Thymus (tissue), 11 donors: Measurements from ENCODE around the gene PLD4. TPM values are rescaled to one million over a fixed set of nuclear protein-coding genes. Genes with fewer than 3 reads are reported as not detected.
"Not testable (repeated sequence)": the region's sequence is repeated elsewhere in the genome, so short reads cannot be mapped to it uniquely, and the experiment has no call there.

ENCODE experiments used
- DNase-seq, 9 donors: peaks; one replicate each; pipeline ENCODE4 v3.0.0-alpha.2; 2013; ENCODE audit warnings: low spot score in 9 of 9, low read depth in 6 of 9, missing footprints in 1 of 9
- H3K27ac ChIP-seq, 2 donors: one replicate each; pipeline ENCODE4 v1.5.1; 2013; ENCODE audit warnings: control low read depth in 1 of 2, low read depth in 1 of 2, low read length in 1 of 2, mild to moderate bottlenecking in 1 of 2, moderate library complexity in 1 of 2
- H3K27me3 ChIP-seq, 2 donors: one replicate each; pipeline ENCODE4 v1.5.1; 2013; ENCODE audit warnings: low read length in 1 of 2; ENCODE audit not compliant: control insufficient read depth in 2 of 2, insufficient read depth in 1 of 2
- H3K36me3 ChIP-seq, 2 donors: one replicate each; pipeline ENCODE4 v1.5.1; 2013; ENCODE audit warnings: low read length in 1 of 2, mild to moderate bottlenecking in 1 of 2, moderate library complexity in 1 of 2; ENCODE audit not compliant: control insufficient read depth in 2 of 2, insufficient read depth in 2 of 2
- H3K4me1 ChIP-seq, 2 donors: one replicate each; pipeline ENCODE4 v1.5.1; 2013; ENCODE audit warnings: low read length in 2 of 2; ENCODE audit not compliant: control insufficient read depth in 2 of 2, insufficient read depth in 2 of 2
- H3K4me3 ChIP-seq, 2 donors: one replicate each; pipeline ENCODE4 v1.5.1; 2013; ENCODE audit warnings: low read length in 2 of 2, control low read depth in 1 of 2, mild to moderate bottlenecking in 1 of 2
- H3K9me3 ChIP-seq, 2 donors: one replicate each; pipeline ENCODE4 v1.5.1; 2013; ENCODE audit warnings: low read length in 1 of 2, mild to moderate bottlenecking in 1 of 2; ENCODE audit not compliant: control insufficient read depth in 2 of 2, insufficient read depth in 1 of 2
- WGBS: extraction: QIAGEN DNeasy Blood & Tissue Kit; methylation state at CpG from one replicate; pipeline ENCODE4 v1.1.7; 2013; 5-methylcytosine and 5-hydroxymethylcytosine counted together
- polyA plus RNA-seq: library from polyadenylated mRNA; stranded (reverse); fragments of 200-250 nt; gene quantifications from one replicate; pipeline ENCODE4 v1.2.3, GENCODE V29; 2013
- total RNA-seq: library from RNA; stranded (reverse); fragments of 120-200 nt; gene quantifications from one replicate; pipeline ENCODE4 v1.2.4, GENCODE V29; 2013
- donor health status: healthy.

PLD4 gene
- total and polyA plus RNA-seq, 2 donors = 1.5 to 5.5 TPM

GRCh38 chr14:104897330-104898194 lies 27.1 kb upstream of the PLD4 start:
- Histone ChIP-seq H3K4me3 (no peak overlapping the region), H3K9me3 (no peaks in the 10 kb centered on the region), H3K27ac (no peak overlapping the region), H3K4me1 (no peaks in the 10 kb centered on the region), H3K27me3 (peaks cover 0 to 4% of the 10 kb centered on the region in 2 donors), H3K36me3 (no peaks in the 10 kb centered on the region)
- DNase-seq = no peak
- WGBS = 95% methylated on average over 37 of the region's 37 CpGs

GRCh38 chr14:104898195-104898558 lies 26.5 kb upstream of the PLD4 start:
- no peak for DNase-seq
- Histone ChIP-seq H3K4me3 (no peak overlapping the region), H3K27me3 (peaks cover 0 to 5% of the 10 kb centered on the region in 2 donors), H3K9me3 (no peaks in the 10 kb centered on the region), H3K36me3 (no peaks in the 10 kb centered on the region), H3K27ac (no peak overlapping the region), H3K4me1 (no peaks in the 10 kb centered on the region)
- 99% methylated on average over 7 of the region's 7 CpGs for WGBS

GRCh38 chr14:104898870-104899510 lies 25.7 kb upstream of the PLD4 start:
- Histone ChIP-seq H3K4me3 (no peak overlapping the region), H3K36me3 (no peaks in the 10 kb centered on the region), H3K27me3 (peaks cover 0 to 12% of the 10 kb centered on the region in 2 donors), H3K4me1 (no peaks in the 10 kb centered on the region), H3K27ac (no peak overlapping the region), H3K9me3 (no peaks in the 10 kb centered on the region)
- 89% methylated on average over 24 of the region's 24 CpGs for WGBS
- no peak for DNase-seq

- DNase-seq = no peak
- Histone ChIP-seq H3K27ac (no peak overlapping the region), H3K27me3 (peaks cover 0 to 13% of the 10 kb centered on the region in 2 donors), H3K4me1 (no peaks in the 10 kb centered on the region), H3K4me3 (no peak overlapping the region), H3K36me3 (no peaks in the 10 kb centered on the region), H3K9me3 (no peaks in the 10 kb centered on the region)
- 60% methylated on average over 2 of the region's 2 CpGs for WGBS
Measured at GRCh38 chr14:104899781-104900180, 24.9 kb upstream of the PLD4 start.

GRCh38 chr14:104900639-104901512 lies 23.8 kb upstream of the PLD4 start:
- WGBS = 93% methylated on average over 12 of the region's 12 CpGs
- no peaks in the 10 kb centered on the region for H3K9me3 ChIP-seq
- no peaks in the 10 kb centered on the region for H3K36me3 ChIP-seq
- H3K27me3 ChIP-seq = peaks cover 0 to 18% of the 10 kb centered on the region in 2 donors
- DNase-seq = no peak
- H3K27ac ChIP-seq = no peak overlapping the region
- H3K4me3 ChIP-seq = no peak overlapping the region
- no peaks in the 10 kb centered on the region for H3K4me1 ChIP-seq

- 96% methylated on average over 7 of the region's 7 CpGs for WGBS
- Histone ChIP-seq H3K9me3 (no peaks in the 10 kb centered on the region), H3K4me3 (no peak overlapping the region), H3K27ac (no peak overlapping the region), H3K4me1 (no peaks in the 10 kb centered on the region), H3K36me3 (no peaks in the 10 kb centered on the region), H3K27me3 (peaks cover 0 to 24% of the 10 kb centered on the region in 2 donors)
- DNase-seq = no peak
Measured at GRCh38 chr14:104903990-104904389, 20.7 kb upstream of the PLD4 start.

- H3K4me1 ChIP-seq, H3K4me3 ChIP-seq, H3K36me3 ChIP-seq, H3K27ac ChIP-seq, H3K9me3 ChIP-seq, DNase-seq: not testable (repeated sequence)
- peaks cover 0 to 22% of the 10 kb centered on the region in 2 donors for H3K27me3 ChIP-seq
- WGBS = 74% methylated on average over 38 of the region's 38 CpGs
Measured at GRCh38 chr14:104904650-104905578, 19.8 kb upstream of the PLD4 start.

GRCh38 chr14:104905579-104905933 lies 19.1 kb upstream of the PLD4 start:
- not testable (repeated sequence) for DNase-seq

More at GRCh38 chr14:104905579-104905933, 19.1 kb upstream of the PLD4 start:
- H3K4me1 ChIP-seq, H3K9me3 ChIP-seq, H3K4me3 ChIP-seq, H3K27ac ChIP-seq, H3K36me3 ChIP-seq: not testable (repeated sequence)
- H3K27me3 ChIP-seq = peaks cover 0 to 22% of the 10 kb centered on the region in 2 donors
- 79% methylated on average over 28 of the region's 28 CpGs for whole genome bisulfite sequencing
